NCI-H1048 (cell line): ENCODE results near the gene IQSEC1.

Experiments used
- DNase-seq: peaks from one replicate; lab custom pipeline; 2025; lab: John Stamatoyannopoulos, UW

IQSEC1 gene

DNA sequence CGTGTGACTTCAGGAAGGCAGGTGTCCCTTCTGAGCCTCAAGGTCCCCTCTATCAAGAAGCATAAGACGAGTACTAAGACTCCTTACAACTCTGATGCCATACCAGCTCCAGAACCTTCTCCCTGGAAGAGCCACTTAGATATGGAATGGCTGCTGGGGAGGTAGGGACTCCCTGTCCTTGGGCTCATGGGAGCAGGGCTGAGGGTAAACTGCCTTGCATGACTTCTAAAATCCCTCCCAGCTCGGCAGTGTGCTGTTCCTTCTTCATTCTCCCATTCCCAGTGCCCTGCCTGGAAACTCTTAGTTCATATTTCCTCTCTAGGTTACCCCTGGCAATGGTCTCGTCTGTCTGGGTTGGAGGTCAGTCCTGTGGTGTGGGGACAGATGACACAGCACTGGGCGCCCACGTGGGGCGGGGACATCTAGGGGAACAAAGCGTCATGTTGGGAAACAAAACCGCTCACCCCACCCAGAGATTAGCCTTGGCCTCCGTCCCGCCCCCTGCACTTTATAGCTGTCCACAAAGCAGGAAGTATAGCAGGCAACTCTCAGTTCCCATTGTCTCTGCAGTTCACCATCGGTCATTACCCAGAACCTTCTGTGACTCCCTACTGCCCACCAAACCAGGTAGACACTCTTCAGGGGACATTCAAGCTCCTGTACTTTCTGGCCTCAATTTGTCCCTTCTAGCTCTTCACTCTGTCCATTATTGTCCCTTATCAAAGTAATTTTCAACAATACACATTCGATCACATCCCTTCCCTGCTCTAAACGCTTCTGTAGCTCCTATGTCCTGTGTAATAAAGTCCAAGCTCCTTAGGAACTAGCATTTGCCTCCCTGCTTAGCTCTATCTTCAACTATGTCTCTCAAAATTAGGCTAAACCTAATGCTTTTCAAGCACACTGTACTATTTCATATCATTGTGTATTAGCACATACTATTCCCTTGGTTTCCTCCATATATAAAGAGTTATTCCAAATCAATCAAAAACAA, 73.8 kb downstream of the IQSEC1 start:
- no peak for DNase-seq

DNA sequence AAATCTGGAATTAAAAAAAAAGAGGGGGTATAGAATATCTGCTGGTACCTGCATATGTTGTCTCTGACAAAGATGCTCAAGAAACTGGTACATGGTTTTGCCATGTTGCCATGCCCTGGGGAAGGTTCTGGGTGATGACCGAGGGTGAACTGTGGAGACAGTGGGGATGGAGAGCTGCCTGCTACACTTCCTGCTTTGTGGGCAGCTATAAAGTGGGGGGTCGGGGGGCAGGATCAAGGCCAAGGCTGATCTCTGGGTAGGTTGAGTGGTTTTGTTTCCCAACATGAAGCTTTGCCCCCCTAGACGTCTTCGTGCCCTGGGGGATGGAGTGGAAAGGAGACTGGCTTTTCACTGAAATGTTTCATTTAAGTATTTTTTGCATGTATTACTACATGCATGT, 74.6 kb downstream of the IQSEC1 start:
- DNase-seq, result no peak

DNA sequence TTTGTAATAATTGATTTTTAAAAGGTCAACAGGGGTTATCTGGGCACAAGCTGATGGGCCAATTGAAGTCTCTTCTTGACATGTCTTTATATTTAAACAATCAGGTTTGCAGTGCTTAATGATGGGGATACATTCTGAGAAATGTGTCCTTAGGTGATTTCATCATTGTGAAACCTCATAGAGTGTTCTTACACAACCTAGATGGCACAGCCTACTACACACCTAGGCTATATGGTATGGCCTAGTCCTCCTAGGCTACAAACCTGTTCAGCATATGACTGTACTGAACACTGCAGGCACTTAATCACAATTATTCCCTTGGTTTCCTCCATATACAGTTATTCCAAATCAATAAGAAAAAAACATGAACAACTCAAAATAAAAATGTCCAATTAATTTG, 75.8 kb downstream of the IQSEC1 start:
- DNase-seq, result no peak

DNA sequence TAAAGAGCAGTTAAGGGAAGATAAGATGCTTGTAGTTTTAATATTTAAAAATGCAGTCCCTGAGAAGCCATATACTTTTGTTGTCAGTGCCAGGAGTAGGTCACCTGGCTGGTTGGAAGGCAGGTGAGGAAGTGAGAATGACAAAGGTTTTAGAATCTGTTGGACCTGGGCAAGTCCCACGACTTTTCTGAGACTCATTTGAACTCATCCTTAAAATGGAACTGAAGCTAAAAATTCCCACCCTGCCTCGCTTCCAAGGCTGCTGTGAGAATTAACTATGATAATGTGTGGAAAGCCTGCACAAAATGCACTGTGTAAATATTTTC, 77.1 kb downstream of the IQSEC1 start:
- no peak for DNase-seq

DNA sequence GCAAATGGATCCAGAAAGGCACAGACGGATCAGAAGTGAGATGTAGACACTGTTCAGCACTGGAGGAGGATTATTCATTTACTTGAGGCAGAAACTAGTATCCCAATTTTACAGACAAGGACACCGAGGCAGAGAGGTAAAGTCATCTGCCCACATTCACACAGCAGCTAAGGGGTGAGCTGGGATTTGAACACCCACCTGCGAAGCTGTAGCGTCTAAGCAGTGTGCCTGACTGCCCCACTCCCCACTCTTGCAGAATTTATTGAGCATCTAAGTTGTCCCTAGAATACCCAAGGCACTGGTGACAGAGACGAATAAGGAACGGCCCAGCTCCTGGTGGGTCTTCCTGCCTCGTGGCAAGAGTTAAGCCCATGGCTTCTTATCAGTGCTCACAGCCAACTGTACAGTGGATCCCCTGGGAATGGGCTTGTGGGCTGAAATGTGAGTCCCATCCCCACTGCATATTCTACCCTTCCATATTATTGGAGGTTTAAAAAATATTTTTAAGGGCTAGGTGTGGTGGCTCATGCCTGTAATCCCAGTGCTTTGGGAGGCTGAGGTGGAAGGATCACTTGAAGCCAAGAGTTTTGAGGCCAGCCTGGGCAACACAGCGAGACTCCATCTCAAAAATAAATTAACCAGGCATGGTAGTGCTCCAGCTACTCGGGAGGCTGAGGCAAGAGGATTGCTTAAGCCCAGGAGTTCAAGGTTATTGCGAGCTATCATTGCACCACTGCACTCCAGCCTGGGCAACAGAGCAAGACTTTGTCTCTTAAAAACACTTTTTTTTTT, 77.6 kb downstream of the IQSEC1 start:
- no peak for DNase-seq

DNA sequence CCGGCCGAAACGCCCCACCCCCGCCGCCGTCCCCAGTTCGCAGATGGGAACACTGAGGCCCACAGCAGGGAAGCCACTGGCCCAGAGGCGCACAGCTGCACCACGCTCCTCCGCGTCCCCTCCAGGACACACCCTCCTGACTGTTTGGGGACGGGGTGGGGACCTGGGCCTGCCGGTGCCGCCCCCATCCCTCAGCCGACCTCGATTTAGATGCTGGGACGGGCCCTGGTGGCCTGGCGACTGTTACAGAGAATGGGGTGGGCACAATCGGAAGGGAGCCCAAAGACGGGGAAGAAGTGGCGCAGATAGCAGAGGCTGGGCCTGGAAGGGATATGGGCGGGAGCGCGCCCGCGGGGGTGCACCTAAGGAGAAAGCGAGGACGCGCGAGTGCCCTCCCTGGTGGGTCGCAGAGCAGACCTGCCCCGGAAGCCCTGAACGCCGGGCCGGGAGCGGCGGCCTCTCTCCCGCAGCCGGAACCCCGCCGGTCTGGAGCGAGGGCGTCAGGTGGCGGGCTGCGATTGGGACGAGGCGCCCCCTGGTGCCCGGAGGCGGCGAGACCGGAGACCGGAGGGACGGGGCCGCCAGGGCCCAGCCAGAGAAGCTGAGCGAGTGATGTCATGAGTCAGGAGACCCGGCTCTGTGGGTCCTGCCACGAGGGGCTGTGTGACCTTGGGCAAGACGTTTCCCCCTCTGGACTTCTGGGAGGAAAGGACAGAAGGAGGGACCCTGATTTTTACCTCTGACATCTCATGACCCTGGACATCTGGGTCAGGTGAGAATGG, 78.4 kb downstream of the IQSEC1 start:
- DNase-seq, result no peak

DNA sequence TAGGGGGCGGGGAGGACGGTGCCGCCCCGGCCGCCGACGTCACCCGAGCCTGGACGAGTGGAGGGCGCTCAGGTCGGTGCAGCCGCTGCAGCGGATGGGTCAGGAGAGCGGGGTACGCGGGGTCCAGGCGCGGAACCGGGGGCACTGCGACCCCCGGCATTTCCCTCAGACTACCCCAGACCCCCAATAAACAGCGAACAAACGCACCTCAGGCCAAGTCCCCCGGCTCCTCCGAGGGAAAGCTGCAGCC, 78.9 kb downstream of the IQSEC1 start:
- no peak for DNase-seq

DNA sequence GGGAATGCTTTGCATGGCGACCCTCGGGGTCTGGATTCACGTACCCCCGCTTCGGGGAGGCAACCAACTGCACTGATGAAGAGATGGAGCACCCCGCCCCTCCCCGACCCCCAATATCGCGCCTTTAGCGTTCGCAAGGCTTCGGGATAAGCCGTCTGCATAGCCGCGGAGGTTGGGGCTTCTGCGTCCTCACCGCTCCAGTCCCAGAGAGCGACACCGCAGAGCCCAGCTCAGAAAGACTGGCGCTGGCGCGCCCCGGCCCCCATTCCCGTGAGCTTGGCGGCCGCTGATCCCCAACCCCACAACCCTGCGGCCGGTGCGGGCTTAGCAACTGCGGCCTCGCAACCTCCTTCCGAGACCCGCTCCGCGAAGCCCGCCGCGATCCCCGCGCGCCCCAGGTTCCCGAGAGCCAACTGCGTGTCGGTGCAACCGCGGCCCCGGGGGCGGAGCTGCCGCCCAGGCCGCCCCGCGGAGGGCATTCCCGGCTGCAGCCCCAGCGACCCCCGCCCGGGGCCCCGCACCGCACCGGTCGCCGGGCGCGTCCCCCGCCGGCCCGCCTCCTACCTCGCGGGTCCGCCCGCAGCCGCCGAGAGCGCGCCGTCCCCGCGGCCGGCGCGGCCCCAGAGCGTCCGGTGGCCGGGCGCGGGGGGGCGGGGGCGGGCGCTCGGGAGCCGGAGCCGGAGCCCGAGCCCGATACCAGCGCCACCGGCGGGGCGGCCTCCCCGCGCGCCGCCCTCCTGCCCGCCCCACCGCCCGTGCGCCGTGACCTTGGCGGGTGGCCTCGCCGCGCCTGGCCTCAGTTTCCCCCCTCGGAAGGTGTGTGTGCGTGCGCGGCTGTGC, 79.5 kb downstream of the IQSEC1 start:
- no peak for DNase-seq

DNA sequence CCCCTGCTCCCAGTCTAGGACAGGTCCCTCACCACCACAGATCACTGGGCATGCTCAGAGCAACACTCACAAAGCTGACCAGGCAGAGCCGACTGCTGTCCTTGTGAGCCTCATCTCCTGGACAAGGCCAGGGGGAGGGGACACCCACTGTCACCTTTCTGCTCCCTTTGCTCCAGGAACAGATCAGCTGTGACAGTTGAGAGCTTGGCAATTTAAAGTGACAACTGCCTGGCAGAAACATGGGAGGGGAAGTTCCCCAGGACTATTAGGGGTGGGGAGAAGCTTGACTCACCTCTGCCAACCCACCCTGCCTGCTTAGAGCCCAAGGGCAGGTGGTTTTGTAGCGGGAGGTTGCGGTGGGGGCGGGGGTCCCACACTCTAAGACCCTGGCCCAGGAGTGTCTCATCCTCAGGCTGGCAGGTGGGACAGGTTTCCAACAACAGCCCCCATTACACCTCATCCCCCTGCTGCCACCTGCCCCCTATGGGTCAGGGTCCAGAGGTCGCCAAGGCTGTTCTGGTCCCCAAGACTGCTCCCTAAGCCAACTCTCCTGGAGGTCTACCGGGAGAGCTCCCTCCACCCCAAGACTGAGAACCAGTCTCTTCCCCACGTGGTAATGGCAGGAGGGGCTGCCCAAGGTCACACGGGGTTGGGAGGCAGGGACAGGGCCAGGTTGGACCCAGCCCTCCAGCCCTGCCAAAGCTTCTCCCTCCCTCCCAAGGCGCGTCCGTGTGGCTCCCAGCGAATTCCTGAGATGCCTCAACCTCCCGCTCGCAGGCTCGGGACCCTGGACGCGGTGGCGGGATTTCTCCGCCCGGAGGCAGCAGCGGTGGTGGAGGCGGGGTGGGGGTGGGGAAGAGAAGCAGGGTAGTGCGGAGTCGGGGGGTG, 80.4 kb downstream of the IQSEC1 start:
- no peak for DNase-seq

DNA sequence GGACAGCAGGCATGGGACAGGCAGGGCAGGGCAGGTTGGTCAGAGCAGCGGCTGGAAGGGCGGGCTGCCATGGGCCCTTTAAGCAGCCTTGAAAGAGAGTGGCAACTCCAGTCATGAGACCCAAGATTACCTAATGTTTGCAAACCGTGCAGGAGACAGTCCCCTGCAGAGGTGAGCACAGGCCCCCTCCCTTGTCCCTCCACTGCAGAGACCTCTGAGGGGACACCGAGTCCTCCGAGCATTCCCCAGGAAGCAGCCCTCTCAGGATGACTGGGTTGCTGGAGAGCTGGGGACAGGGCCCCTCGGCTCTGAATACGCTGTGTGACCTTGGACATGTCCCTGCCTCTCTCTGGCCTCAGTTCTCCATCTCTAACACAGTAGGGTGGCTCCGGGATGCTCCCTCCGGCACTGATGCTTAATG, 81.4 kb downstream of the IQSEC1 start:
- no peak for DNase-seq

DNA sequence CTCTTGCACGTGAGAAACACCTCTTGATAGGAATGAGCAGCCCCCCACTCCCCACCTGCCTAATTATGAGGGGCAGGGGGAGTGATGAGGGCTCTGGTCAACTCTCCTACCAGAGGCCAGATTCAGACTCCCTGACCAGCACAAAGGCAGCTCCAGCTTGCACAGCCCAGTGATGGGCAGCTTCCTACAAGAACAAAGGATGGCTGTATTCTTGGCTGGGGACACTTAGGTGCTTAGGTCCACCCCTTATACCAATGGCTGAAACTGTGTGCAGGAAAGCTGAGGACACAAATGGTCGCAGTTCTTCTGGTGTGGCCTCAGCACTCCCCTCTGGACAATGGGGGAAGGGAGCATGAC, 81.8 kb downstream of the IQSEC1 start:
- DNase-seq, result no peak

DNA sequence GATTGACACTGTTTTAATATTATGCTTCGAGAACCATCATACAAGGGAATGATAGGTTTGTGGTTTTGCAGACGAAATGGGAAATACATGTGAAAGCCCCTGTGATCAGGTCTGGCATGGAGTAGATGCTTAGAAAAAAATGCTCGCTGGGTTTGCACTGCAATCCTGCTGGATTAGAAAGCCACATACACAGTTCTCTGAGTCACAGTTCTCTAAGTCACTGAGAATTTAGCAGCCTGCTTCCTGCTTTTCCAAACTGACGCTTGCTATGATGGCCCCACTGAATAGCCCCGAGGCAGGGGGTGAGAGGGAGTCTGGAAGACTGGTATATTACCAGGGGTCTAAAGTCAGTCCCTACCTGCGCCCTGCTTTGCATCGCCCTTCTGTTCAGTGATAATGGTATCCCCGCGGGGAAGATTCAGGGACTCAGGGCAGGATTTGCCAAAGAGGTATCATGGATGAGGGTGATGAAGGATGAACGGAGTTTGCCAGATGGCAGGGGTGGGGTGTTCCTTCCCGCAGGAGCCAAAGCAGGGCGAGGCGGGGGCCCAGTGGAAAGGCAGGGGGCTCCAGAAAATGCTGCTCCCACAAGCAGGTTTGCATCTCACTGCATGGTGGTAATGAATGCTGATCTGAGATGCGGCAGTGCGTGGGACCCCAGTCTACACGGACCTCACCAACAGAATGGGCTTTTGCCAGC, 82.3 kb downstream of the IQSEC1 start:
- DNase-seq, result no peak

DNA sequence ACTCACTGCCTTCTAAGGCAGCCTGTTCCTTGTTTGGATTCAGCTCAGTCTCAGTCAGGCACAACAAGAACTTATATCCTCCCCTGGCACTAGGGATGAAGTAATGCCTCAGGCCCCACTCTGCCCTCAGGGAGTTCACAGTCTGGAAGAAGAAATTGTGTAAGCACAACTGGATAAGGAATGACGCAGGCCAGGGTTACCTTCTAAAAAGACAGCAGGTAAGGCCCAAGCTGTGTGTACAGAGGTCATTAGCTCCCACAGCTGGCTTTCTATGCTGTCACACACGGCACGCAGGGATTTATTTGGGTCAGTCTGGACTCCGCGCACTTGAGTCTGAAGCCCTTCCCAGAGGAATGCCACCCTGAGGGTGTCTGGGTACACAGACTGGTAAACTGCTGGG, 82.9 kb downstream of the IQSEC1 start:
- DNase-seq, result no peak

DNA sequence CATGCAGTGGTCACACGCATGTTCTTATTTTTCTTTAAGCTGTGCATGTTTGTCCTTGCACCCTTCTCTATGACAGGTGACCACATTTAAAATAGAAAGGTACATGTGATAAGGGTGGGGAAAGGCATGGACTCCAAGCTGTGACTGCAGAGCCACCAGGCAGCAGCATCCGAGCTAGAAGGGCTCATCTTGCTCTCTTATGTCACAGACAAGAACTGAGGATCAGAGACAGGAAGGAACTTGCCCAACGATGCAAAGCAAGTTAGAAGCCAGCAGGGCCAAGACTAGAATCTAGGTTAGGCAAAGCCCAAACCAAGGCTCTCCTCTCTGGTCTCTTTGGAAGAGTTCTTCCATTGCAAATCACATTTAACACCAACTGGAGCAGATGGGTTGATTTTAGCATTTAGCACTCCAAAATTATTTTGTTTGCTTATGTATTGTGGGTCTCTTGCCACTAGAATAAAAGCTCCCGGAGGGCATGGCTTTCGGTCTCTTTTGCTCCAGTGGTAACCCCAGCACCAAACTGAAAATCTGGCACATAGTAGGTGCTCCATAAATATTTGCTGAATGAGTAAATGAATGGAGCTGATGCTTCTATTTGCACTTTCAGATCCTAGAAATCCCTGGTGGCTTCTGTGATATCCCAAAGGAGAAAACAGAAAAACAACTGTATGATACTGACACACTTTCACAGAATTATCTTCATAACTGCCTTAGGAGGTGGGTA, 84.3 kb downstream of the IQSEC1 start:
- DNase-seq, result no peak

DNA sequence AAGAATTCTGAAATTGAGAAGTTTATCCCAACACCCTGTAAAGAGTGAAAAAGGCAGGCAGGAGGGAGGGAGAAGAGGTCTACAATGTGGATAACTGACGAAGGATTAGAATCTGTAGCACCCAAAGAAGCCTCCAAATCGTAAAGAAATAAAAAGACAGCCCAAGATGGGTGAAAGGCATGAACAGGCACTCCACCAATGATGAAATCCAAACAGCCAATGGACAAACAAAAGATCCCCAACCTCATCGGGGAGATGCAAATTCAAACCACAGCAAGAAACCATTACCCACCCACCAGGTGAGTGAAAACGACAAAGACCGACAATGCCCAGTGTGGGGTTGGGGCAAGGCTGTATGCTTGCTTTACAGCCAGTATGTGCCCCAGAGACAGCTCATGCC, 85.6 kb downstream of the IQSEC1 start:
- no peak for DNase-seq

DNA sequence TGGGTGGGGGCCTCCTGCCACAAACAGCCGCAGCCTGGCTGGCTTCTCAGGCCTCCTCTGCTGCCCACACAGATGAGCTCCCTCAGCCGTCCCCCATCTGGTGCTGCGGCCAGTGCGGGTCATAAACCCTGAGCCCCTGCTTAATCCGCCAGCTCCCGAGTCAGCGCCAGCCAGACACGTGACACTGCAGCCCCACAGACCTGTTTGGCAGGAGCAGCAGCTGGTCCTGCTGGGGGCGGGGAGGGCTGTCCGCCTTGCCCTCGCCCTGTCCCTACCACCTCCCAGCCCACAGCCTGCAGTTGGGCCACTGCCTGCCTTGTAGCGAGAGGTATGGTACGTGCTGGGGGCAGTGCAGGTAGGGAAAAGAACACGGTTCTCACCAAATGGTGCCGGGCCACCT, 86.2 kb downstream of the IQSEC1 start:
- DNase-seq, result no peak

DNA sequence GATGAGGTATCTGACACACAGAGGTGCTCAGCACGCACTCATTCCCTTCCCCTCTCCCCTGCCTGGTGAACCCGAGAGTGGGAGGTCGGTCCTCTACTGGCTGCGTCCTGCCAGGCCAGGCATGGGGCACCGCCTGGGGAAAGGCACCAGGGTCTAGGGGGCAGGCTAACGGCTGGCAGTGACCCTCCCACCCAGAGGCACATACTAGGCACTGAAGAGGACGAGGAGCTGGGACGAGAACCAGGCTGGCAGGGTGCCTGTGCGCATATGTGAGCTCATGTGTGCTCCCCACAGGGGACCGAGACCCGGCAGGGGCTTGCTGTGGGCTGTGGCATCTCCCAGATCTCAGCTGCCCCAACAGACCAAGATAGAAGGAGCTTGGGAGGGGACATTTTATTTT, 86.7 kb downstream of the IQSEC1 start:
- no peak for DNase-seq

DNA sequence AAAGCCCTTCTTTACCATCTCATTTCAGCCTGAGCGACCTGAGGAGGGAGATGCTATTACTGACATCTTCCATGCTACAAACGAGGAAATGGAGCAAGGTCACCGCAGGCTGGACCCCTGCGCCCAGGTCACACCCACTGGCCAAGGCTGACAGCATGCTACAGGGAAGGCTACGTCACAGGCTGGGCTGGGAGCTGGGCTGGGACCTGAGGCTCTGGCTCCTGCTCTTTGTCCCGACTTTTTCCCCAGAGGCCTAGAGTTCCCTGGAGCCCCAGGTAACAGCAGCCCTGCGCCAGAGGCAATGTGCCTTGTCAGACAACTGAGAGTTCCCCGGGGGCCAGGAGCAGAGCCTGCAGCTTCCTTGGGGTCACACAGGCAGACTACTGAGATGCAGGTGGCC, 87.2 kb downstream of the IQSEC1 start:
- DNase-seq, result no peak

DNA sequence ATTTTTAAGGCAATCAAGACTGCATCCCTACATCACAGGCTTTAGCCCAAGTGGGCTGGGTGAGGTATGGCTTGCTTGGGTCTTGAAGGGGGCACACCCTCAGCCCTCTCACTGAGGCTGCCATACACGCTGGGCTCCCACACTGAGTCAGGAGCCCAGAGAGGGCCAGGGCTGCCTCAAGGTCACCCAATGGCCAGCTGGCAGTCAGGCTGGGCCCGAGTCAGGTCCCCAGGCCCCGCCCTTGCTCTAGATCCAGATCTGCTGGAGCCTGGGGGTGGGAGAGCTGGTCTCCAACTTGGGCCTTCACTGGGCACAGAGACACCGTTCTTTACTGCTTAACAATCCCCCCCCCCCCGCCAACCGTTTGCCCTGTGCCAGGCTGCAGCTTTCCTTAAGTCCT, 88.1 kb downstream of the IQSEC1 start:
- no peak for DNase-seq
